LNCaP clone FGC (cell line): ENCODE data around the gene ATP8A1.

Source experiments
- DNase-seq: peaks from one replicate; pipeline ENCODE4 v3.0.0-alpha.2; 2011; ENCODE audit warnings: low read depth
- H3K4me3 ChIP-seq: 2 replicates; pipeline ENCODE4 v1.5.1; 2011; ENCODE audit warnings: mild to moderate bottlenecking, low read depth, low read length, control low read depth
- CTCF ChIP-seq: IDR thresholded peaks from 2 replicates; pipeline ENCODE4 v1.5.1; 2012; ENCODE audit warnings: mild to moderate bottlenecking; ENCODE audit not compliant: control insufficient read depth, insufficient read depth; ENCODE audit errors: extremely low read depth

Gene ATP8A1

GRCh38 chr4:42612898-42613297 is 44.0 kb downstream of the ATP8A1 start:
- H3K4me3 ChIP-seq, result no peak overlapping the region
- no peak for TF ChIP-seq CTCF
- DNase-seq, result no peak

- TF ChIP-seq CTCF, result no peak
- H3K4me3 ChIP-seq, result no peak overlapping the region
- DNase-seq, result no peak
These were observed 46.0 kb downstream of the ATP8A1 start for GRCh38 chr4:42610941-42611340.

- no peak overlapping the region for H3K4me3 ChIP-seq
- DNase-seq, result no peak
- no peak for TF ChIP-seq CTCF
These were observed 47.9 kb downstream of the ATP8A1 start for GRCh38 chr4:42609051-42609450.

GRCh38 chr4:42608551-42608950 is 48.4 kb downstream of the ATP8A1 start:
- DNase-seq, result no peak

GRCh38 chr4:42607011-42607726 is 49.7 kb downstream of the ATP8A1 start:
- DNase-seq, result no peak
- no peak overlapping the region for H3K4me3 ChIP-seq
- TF ChIP-seq CTCF, result no peak

More at GRCh38 chr4:42608551-42608950, 48.4 kb downstream of the ATP8A1 start:
- no peak overlapping the region for H3K4me3 ChIP-seq
- TF ChIP-seq CTCF, result no peak

GRCh38 chr4:42605264-42605663 is 51.6 kb downstream of the ATP8A1 start:
- DNase-seq, result no peak
- H3K4me3 ChIP-seq, result no peak overlapping the region
- no peak for TF ChIP-seq CTCF

GRCh38 chr4:42603862-42604261 is 53.0 kb downstream of the ATP8A1 start:
- H3K4me3 ChIP-seq, result no peak overlapping the region
- TF ChIP-seq CTCF, result no peak
- DNase-seq, result no peak
